ENCODE results near the gene ADCY6.

DNA sequence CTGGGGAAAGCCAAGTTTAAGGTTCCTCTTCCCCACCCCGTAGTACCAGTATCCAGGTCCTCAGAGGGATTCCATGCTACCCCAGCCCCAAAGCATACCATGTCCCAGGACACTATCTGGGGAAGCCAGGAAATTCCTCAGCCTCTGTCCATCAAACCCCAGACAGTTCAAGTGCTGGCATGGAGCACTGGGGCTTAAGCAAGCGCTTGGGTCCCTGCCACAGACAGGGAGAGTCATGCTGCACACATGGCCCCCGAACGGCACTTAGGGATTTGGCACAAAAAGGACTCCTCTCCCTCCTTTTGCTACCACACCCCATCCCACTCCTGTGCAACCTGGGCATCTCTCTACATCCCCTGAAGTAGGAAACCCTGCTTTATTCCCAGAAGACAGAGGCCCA is 21.8 kb downstream of the ADCY6 start:
- TF ChIP-seq EZH2 (IDR thresholded peaks at IDR 0.05) (no peak), POLR2AphosphoS5 (IDR thresholded peaks at IDR 0.05; ENCODE audit: borderline replicate concordance, low read depth, low read length) (no peak)
